DMS53 treated with DMSO at 0.1 percent for 48 hours (cell line): Measurements from ENCODE around the gene RELT.
"Not testable (repeated sequence)": the region's sequence is repeated elsewhere in the genome, so short reads cannot be mapped to it uniquely, and the experiment has no call there.

Source experiments
- DNase-seq: peaks from one replicate; lab custom pipeline; 2025; ENCODE audit not compliant: unreplicated experiment; lab: John Stamatoyannopoulos, UW

Gene RELT

GRCh38 chr11:73428227-73428626 lies 52.0 kb downstream of the RELT start:
- DNase-seq: no peak

- DNase-seq: no peak
Observed at GRCh38 chr11:73428699-73429098, 52.5 kb downstream of the RELT start.

GRCh38 chr11:73429121-73429750 lies 53.0 kb downstream of the RELT start:
- DNase-seq: no peak

GRCh38 chr11:73430326-73430725 lies 54.1 kb downstream of the RELT start:
- no peak for DNase-seq

GRCh38 chr11:73431396-73431795 lies 55.2 kb downstream of the RELT start:
- DNase-seq: no peak

- DNase-seq: not testable (repeated sequence)
Observed at GRCh38 chr11:73436859-73437258, 60.7 kb downstream of the RELT start.

- DNase-seq: no peak
Observed at GRCh38 chr11:73439002-73439843, 63.0 kb downstream of the RELT start.

- DNase-seq: no peak
Observed at GRCh38 chr11:73445980-73446379, 69.8 kb downstream of the RELT start.

GRCh38 chr11:73446766-73447165 lies 70.6 kb downstream of the RELT start:
- no peak for DNase-seq
